Body of pancreas (tissue), 4 donors: ENCODE data around the gene EPDR1.

Experiments
- POLR2A ChIP-seq, 3 donors: fragments of 450-650 bp; IDR thresholded peaks; one replicate each; pipeline ENCODE4 v1.6.1; 2016; ENCODE audit warnings: antibody characterized with exemption in 3 of 3, mild to moderate bottlenecking in 2 of 3
- TF ChIP-seq, protein P1 (sequence below), 7 experiments: fragments of 450-650 bp in 4 of 7; fragments of 200-600 bp in 3 of 7; sonication (generic) in 3 of 7; IDR thresholded peaks; one replicate each; pipeline ENCODE4 v1.5.1; 2016 to 2019; ENCODE audit warnings: antibody characterized with exemption in 7 of 7

DNA sequence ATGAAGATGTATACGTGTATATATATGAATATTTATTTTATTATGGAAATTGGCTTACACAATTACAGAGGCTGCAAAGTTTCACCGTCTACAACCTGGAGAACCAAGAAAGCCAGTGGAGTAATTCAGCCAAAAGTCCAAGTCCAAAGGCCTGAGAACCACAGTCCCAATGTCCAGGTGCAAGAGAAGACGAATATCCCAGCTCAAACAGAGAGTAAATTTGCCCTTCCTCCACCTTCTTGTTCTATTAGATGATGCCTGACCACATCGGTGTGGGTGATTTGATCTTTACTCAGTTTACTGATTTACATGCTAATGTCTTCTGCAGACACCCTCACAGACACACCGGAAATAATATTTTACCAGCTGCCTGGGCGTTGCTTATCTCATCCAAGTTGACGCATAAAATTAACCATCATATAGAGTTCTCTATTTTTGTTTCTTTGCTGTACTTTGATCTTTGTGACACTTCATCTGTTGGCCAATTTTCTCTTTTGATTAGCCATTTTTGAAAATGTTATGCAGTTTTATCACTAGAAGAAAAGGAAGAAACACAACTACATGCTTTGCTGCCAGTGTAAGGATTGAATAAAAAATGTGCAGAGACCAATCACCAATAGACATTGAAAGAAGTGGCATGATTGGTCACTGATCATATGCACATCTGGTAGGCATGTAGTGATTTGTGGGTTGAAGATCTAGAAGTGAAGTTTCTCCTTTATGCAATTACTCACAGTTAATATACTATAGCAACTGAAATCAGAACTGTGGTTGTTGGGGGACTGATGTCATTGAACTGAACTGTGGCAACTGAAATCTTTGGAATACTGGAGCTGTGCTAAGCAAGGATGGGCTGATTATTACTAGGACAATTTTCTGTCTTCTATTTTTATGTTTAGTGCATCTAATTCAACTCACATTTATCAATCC lies 68.5 kb downstream of the EPDR1 start:
- TF ChIP-seq, protein P1, sequence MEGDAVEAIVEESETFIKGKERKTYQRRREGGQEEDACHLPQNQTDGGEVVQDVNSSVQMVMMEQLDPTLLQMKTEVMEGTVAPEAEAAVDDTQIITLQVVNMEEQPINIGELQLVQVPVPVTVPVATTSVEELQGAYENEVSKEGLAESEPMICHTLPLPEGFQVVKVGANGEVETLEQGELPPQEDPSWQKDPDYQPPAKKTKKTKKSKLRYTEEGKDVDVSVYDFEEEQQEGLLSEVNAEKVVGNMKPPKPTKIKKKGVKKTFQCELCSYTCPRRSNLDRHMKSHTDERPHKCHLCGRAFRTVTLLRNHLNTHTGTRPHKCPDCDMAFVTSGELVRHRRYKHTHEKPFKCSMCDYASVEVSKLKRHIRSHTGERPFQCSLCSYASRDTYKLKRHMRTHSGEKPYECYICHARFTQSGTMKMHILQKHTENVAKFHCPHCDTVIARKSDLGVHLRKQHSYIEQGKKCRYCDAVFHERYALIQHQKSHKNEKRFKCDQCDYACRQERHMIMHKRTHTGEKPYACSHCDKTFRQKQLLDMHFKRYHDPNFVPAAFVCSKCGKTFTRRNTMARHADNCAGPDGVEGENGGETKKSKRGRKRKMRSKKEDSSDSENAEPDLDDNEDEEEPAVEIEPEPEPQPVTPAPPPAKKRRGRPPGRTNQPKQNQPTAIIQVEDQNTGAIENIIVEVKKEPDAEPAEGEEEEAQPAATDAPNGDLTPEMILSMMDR (IDR thresholded peaks at IDR 0.05) = no peak
- TF ChIP-seq POLR2A (IDR thresholded peaks at IDR 0.05) = no peak
